Body of pancreas (tissue), 4 donors: Measurements from ENCODE around the gene VEZF1. TPM values are rescaled to one million over a fixed set of nuclear protein-coding genes. Genes with fewer than 3 reads are reported as not detected.
A peak's percentile ranks its signal among the peaks of the same experiment; 100 is the strongest.

Experiments
- ATAC-seq: fragments of 150-250 bp; one replicate; pipeline ENCODE4 v1.9.1; 2016
- DNase-seq, 4 donors: peaks; one replicate each; pipeline ENCODE4 v3.0.0-alpha.2; 2019
- H3K27ac ChIP-seq, 4 donors: fragments of 200-600 bp; sonication (generic); 1 replicate in 3 of 4; 2 replicates in 1 of 4; pipeline versions ENCODE4 v1.5.1 to v1.6.1; 2016 to 2019; ENCODE audit warnings: mild to moderate bottlenecking in 1 of 4, mixed read lengths in 1 of 4, moderate library complexity in 1 of 4
- H3K27me3 ChIP-seq, 2 donors: fragments of 200-600 bp; sonication (generic); one replicate each; pipeline ENCODE4 v1.6.0; 2016; ENCODE audit warnings: mild to moderate bottlenecking in 1 of 2
- H3K36me3 ChIP-seq, 2 donors: fragments of 200-600 bp; sonication (generic); replicated peaks in 1 of 2; 2 replicates each; pipeline ENCODE4 v1.5.1; 2016; ENCODE audit warnings: low read depth in 2 of 2; ENCODE audit not compliant: insufficient read depth in 1 of 2
- H3K4me1 ChIP-seq: fragments of 200-600 bp; sonication (generic); one replicate; pipeline ENCODE4 v1.6.0; 2016
- H3K4me3 ChIP-seq, 2 donors: fragments of 200-600 bp; sonication (generic); 1 replicate in 1 of 2; 2 replicates in 1 of 2; pipeline ENCODE4 v1.5.1; 2016 to 2019
- H3K9me3 ChIP-seq, 3 donors: fragments of 200-600 bp; sonication (generic); 1 replicate in 2 of 3; 2 replicates in 1 of 3; pipeline ENCODE4 v1.5.1; 2016
- CTCF ChIP-seq, 7 experiments: fragments of 450-650 bp in 4 of 7; fragments of 200-600 bp in 3 of 7; sonication (generic) in 3 of 7; IDR thresholded peaks; one replicate each; pipeline ENCODE4 v1.5.1; 2016 to 2019; ENCODE audit warnings: antibody characterized with exemption in 7 of 7
- POLR2A ChIP-seq, 3 donors: fragments of 450-650 bp; IDR thresholded peaks; one replicate each; pipeline ENCODE4 v1.6.1; 2016; ENCODE audit warnings: antibody characterized with exemption in 3 of 3, mild to moderate bottlenecking in 2 of 3
- WGBS, 2 donors: methylation state at CpG; one replicate each; pipeline ENCODE4 v1.1.5; 2017; 5-methylcytosine and 5-hydroxymethylcytosine counted together
- intact Hi-C: fragments of 100-400 bp; cut with DNase I; formaldehyde crosslinking; loops from one replicate; pipeline ENCODE4 v1.15.1; 2023
- total RNA-seq, 2 donors: library from RNA; depleted of rRNA; stranded (reverse); fragments of >200 nt; gene quantifications; one replicate each; pipeline ENCODE4 v1.1.0, GENCODE V29; 2016

The VEZF1 gene
- total RNA-seq, result 10 to 100 TPM; 14.5 to 39.4 TPM

GRCh38 chr17:57987581-57988300 lies at the start of gene VEZF1:
VEZF1 (minus strand) TSS chr17:57988254; CDS start chr17:57988111, 143 bp downstream.
- Histone ChIP-seq H3K9me3 (no peaks in the 10 kb centered on the region), H3K27me3 (no peaks in the 10 kb centered on the region), H3K27ac (peak within 1 kb of the TSS; percentile 94 to 99 (median 96)), H3K4me3 (peak within 1 kb of the TSS; percentile 49 to 67), H3K4me1 (peaks cover 53% of the 10 kb centered on the region), H3K36me3 (no peaks in the 10 kb centered on the region)
- ATAC-seq, result peak; percentile 83
- 0% methylated on average over 5 to 45 of the region's 74 CpGs for WGBS, 2 donors
- intact Hi-C loops, result no loop called here
- DNase-seq, result peak; percentile 75 to 79 (median 78)
- peak in 2 of 3 donors; percentile 48 to 57 for TF ChIP-seq POLR2A (IDR thresholded peaks at IDR 0.05)
- TF ChIP-seq CTCF (IDR thresholded peaks at IDR 0.05), result no peak

GRCh38 chr17:58032691-58033415 lies 44.8 kb upstream of the VEZF1 start:
- no peak for ATAC-seq

GRCh38 chr17:58028578-58028977 lies 40.5 kb upstream of the VEZF1 start:
- DNase-seq, result no peak
- no peak for TF ChIP-seq CTCF (IDR thresholded peaks at IDR 0.05)
- Histone ChIP-seq H3K4me1 (no peaks in the 10 kb centered on the region), H3K36me3 (no peaks in the 10 kb centered on the region), H3K4me3 (no peak overlapping the region), H3K9me3 (no peaks in the 10 kb centered on the region), H3K27ac (no peak overlapping the region), H3K27me3 (no peaks in the 10 kb centered on the region)
- intact Hi-C loops, result no loop called here
- ATAC-seq, result no peak

More at GRCh38 chr17:58032691-58033415, 44.8 kb upstream of the VEZF1 start:
- intact Hi-C loops, result no loop called here
- H3K9me3 ChIP-seq, result no peaks in the 10 kb centered on the region
- TF ChIP-seq CTCF (IDR thresholded peaks at IDR 0.05) (no peak), POLR2A (IDR thresholded peaks at IDR 0.05) (no peak)
- H3K36me3 ChIP-seq, result no peaks in the 10 kb centered on the region
- DNase-seq, result no peak
- H3K27ac ChIP-seq, result no peak overlapping the region
- H3K4me3 ChIP-seq, result no peak overlapping the region
- no peaks in the 10 kb centered on the region for H3K4me1 ChIP-seq
- 36 to 39% methylated on average over 6 of the region's 6 CpGs for WGBS, 2 donors
- H3K27me3 ChIP-seq, result no peaks in the 10 kb centered on the region

- H3K9me3 ChIP-seq, result no peaks in the 10 kb centered on the region
- H3K27me3 ChIP-seq, result no peaks in the 10 kb centered on the region
- H3K36me3 ChIP-seq, result no peaks in the 10 kb centered on the region
- DNase-seq, result no peak
- ATAC-seq, result no peak
- no peak overlapping the region for H3K4me3 ChIP-seq
- TF ChIP-seq POLR2A (IDR thresholded peaks at IDR 0.05) (no peak), CTCF (IDR thresholded peaks at IDR 0.05) (no peak)
- H3K4me1 ChIP-seq, result peaks cover 4% of the 10 kb centered on the region
- 77 to 78% methylated on average over 9 of the region's 9 CpGs for WGBS, 2 donors
- intact Hi-C loops, result no loop called here
- H3K27ac ChIP-seq, result no peak overlapping the region
Observed at GRCh38 chr17:58020401-58020800, 32.3 kb upstream of the VEZF1 start.
